Fibroblast of skin of left quadriceps (primary cell): Measurements from ENCODE around the gene AJAP1.
"Not testable (repeated sequence)": the region's sequence is repeated elsewhere in the genome, so short reads cannot be mapped to it uniquely, and the experiment has no call there.

Source experiments
- DNase-seq, 2 experiments: peaks; one replicate each; pipeline ENCODE4 v3.0.0-alpha.2; 2013; ENCODE audit warnings: low read depth in 2 of 2

The AJAP1 gene, protein sequence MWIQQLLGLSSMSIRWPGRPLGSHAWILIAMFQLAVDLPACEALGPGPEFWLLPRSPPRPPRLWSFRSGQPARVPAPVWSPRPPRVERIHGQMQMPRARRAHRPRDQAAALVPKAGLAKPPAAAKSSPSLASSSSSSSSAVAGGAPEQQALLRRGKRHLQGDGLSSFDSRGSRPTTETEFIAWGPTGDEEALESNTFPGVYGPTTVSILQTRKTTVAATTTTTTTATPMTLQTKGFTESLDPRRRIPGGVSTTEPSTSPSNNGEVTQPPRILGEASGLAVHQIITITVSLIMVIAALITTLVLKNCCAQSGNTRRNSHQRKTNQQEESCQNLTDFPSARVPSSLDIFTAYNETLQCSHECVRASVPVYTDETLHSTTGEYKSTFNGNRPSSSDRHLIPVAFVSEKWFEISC

GRCh38 chr1:4653796-4654725 is at the start of gene AJAP1:
TSS of gene AJAP1 (plus strand) at chr1:4654609. CDS start at chr1:4655426, 817 bp downstream.
- no peak for DNase-seq

DNA sequence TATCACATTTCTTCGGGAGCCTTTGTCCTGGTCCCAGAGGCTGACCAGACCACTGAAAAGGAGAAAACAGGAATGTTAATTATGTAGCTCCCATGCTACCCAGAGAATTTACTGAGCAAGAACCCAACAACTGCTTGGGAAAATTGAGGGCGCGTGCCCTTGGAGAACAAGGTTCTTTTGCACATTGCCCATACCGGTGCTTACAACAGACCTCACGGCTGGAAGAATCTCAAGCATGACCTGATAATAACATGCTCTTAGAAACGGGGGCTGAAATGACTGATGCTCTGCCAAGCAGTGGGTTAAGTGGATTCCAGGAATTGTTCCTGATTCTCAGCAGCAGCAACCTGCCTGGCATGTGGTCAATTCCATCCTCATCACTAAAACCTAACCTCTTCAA is 49.3 kb upstream of the AJAP1 start:
- DNase-seq = no peak

- DNase-seq = no peak
Observed at GRCh38 chr1:4611563-4612341, 42.7 kb upstream of the AJAP1 start.

GRCh38 chr1:4612991-4613390 is 41.4 kb upstream of the AJAP1 start:
- no peak for DNase-seq

- DNase-seq = no peak
Observed at GRCh38 chr1:4613606-4614370, 40.6 kb upstream of the AJAP1 start.

DNA sequence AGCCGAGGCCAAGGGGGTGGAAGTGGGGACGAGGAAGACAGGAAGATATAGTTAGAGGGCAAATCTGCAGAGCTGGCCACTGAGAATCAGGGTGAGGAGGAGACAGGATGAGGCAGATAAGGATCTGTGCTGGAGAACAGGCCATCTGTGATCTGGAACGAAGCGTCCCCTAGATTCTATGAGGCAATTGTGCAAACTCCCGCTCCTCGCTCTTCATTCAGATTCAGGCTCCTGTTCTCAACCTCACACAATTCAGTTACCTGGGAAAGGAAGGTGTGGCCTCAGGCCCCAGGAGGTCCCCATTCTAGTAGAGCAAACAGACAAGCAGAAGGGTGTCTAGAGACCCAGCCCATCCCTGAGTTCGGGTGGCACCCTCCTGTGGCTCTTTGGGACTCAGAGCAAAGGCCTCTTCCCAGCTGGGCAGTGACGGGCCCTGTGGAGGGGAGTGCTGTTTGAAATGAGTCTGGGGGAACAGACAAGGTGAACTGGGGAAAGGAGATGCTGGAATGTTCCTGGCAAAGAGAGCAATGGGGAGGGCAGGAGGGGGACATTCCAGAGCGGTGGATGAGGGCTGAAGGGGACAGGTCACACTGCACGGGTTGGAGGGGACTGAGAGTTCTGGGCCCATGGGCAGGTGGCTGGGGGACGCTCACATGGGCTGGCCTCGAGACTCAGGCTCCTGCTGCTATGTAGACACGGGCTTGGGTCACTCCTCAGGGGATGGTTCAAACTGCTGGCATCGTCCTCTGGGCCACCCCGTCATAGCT is 39.9 kb upstream of the AJAP1 start:
- DNase-seq = no peak

DNA sequence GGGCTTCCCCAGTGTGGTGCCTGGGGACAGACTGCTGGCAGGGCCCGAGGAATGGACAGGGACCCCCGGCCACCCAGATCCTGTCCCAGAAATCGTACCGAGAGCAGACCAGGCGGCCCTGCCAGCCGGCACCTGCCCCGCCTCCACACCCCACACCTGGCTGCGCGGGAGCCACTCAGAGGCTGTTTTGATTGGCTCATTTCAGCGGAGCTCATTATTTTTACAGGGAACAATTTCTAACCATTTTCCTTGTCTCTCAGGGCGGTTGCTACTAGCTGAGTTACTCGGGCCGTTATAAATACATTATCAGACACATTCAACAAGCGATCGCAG is 39.3 kb upstream of the AJAP1 start:
- DNase-seq = no peak

GRCh38 chr1:4615501-4615900 is 38.9 kb upstream of the AJAP1 start:
- no peak for DNase-seq

GRCh38 chr1:4616831-4617465 is 37.5 kb upstream of the AJAP1 start:
- no peak for DNase-seq

DNA sequence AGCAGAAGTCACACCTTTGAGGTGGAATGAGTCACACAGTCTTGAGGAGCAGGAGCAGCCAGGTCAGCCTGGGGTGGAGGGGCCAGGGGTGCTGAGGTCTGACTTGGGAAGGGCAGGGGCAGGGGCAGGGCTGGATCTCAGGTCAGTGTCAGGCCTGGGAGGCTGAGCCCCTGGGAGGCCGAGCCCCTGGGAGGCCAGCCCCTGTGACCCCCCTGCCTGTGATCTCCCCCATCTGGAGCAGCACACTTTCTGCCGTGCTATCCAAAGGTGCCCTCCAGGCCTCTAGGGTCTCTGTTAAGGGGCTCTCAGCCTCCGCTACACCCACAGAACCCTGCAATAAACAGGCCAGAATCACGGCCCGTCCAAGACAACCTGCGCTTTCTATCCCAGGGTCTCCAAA is 36.9 kb upstream of the AJAP1 start:
- DNase-seq = no peak

- DNase-seq = not testable (repeated sequence)
Observed at GRCh38 chr1:4618827-4619226, 35.6 kb upstream of the AJAP1 start.

GRCh38 chr1:4621646-4622045 is 32.8 kb upstream of the AJAP1 start:
- DNase-seq = no peak

- DNase-seq = no peak
Observed at GRCh38 chr1:4622821-4623220, 31.6 kb upstream of the AJAP1 start.

- no peak for DNase-seq
Observed at GRCh38 chr1:4624141-4624715, 30.2 kb upstream of the AJAP1 start.

DNA sequence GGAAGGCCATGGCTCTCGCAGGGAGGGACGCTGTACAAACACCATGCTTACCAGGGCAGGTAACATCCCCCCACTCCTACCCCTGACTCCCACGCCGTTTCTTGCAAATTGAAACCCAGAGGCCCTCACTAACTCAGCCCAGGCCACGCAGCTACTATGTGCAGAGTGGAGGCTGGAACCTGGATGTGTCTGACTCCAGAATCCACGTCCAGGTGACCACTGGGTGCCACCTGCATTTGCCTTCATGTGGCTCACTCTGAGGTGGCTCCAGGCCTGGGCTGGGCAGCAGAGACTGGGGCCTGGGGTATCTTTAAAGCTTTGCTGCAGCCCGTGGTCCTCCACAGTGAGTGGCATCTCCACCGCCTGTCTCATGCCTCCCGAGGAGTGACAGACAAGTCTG is 29.6 kb upstream of the AJAP1 start:
- no peak for DNase-seq

DNA sequence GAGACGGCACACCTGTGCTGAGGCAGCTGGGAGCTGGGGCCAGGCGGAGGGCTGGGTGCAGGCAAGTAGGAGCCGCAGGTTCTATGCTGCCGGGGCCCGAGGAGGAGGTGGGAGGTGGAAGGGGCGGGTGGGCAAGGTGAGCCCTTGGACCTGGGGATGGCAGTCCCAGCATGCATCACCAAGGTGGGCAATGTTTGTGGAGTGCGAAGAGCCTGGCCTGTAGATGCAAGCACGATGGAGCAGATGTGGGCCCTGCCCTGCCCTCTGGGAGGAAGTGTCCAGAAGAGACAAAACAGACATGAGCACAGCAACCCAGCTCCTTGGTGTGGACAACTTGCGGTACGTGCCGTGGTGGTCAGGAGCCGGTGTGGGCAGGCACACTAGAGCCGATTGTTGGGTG is 28.3 kb upstream of the AJAP1 start:
- DNase-seq = no peak

DNA sequence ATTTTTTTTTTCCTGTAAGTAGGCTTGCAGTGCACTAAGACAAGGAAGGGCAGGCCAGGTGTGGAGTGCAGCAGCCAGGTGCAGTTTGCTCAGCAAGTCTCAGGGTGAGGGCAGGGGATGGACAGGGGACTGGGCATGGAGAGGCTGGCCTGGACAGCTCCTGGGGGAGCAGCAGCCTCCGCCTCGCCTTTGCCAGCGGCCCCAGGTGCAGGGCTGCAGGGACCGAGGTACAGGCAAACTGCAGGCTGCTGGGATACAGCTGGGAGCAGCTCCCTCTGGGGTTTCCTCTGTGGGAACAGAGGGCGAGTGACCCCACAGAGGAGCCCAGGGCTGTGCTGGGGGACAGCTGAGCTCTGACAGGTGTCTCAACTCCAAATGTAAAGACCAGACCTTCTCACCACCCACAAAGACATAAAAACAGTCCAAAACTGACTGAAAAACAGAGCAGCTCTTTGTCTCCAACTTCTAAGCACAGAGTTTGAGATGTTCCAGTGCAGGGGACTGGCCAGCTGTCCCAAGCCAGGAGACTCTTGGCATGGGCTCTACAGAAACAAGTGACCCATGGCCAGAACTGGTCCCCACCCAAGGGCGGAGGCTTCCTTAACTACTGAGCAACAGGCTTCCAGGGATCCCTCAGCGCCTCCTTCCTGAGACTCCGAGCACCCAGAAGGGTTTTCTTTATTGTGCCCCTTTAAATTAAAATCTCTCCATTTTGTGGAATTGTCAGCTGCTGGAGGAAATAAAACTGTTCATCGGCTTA is 27.7 kb upstream of the AJAP1 start:
- no peak for DNase-seq

DNA sequence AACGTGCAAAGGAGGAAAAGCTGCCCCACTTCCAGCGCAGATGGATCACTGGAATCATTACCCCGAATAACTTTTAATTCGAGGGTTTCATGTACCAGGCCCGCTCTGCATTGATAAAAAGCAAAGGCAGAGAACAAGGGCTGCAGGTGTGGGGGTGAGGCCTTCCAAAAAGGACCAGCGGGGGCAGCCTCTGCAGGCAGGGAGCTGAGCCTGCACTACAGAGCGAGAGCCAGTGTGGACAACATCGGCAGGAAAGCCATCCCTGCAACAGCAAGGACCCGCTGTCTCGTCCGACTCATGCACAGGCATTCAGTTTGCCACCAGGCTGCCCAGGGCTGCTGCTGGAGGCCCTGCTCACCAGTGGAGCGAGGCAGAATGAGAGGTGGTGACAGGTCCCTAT is 27.1 kb upstream of the AJAP1 start:
- DNase-seq = no peak

GRCh38 chr1:4628992-4629391 is 25.4 kb upstream of the AJAP1 start:
- DNase-seq = no peak
